ENCODE data around the gene MYEF2.
A peak's percentile ranks its signal among the peaks of the same experiment; 100 is the strongest.

Gene MYEF2, protein sequence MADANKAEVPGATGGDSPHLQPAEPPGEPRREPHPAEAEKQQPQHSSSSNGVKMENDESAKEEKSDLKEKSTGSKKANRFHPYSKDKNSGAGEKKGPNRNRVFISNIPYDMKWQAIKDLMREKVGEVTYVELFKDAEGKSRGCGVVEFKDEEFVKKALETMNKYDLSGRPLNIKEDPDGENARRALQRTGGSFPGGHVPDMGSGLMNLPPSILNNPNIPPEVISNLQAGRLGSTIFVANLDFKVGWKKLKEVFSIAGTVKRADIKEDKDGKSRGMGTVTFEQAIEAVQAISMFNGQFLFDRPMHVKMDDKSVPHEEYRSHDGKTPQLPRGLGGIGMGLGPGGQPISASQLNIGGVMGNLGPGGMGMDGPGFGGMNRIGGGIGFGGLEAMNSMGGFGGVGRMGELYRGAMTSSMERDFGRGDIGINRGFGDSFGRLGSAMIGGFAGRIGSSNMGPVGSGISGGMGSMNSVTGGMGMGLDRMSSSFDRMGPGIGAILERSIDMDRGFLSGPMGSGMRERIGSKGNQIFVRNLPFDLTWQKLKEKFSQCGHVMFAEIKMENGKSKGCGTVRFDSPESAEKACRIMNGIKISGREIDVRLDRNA

GRCh38 chr15:48177766-48178647 lies at the start of gene MYEF2:
Gene MYEF2, minus strand, starts transcription at chr15:48178295. Its CDS starts 58 bp downstream, at chr15:48178237.
- peak; percentile 76 for DNase-seq

- DNase-seq: no peak
Observed at GRCh38 chr15:48225771-48226170, 47.7 kb upstream of the MYEF2 start.

DNA sequence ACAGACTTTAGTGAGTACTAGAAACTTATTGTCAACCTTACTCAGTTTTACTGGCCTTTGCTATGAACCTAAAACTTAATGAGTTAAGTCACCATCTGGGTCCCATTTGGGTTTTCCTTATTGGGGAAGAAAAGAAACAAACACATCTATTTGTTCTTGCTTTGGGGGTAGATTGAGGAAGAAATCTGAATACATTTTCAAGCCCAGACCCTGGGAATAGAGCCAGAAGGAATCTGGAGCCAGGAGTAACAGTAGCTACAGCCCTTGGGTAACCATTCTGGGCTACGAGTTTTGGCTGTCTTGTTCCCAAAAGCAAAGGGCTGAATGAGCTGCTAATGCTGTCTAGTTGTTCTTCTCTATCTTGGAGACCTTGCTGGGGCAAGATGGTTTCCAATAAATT lies 44.5 kb upstream of the MYEF2 start:
- peak; percentile 16 for DNase-seq

DNA sequence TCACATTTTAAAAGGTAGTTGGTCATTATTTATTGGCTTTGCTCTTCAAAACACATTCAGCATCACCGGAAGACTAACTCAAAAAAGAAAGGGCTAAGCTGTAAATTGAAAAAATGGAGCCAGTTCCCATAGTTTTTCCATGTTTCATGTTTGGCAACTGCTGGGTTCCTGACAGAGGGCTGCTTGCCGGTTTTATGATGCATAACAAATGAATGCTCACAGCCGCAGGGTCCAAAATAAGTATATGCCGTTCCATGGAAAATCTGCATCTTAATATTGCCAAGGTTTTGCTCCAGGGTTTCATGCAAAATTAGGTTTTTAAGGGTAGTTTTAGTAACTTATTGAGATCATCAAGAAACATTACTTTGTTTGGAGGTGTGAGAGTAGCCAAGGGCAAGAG lies 43.8 kb upstream of the MYEF2 start:
- DNase-seq: peak; percentile 34

DNA sequence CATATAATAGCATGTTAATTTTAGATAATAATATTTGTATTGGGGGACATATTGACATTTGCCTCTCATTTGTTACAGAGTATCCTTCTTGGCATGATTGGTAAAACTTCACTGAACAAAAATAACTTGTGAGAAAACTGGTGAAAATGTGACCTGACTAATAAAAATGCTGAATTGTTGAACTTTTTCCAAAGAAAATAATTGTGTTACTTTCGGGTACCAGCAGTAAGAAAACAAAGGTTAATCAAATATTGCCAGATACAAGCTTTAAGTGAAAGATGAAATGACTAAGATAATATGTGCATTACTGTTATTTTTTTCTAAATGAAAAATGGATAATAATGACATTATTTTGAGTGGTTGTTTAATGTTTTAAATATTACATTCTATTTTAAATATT lies 43.2 kb upstream of the MYEF2 start:
- DNase-seq: no peak

GRCh38 chr15:48205981-48206380 lies 27.9 kb upstream of the MYEF2 start, which contains the start of gene SLC12A1:
Gene SLC12A1, plus strand, starts transcription at chr15:48206302. Its CDS starts 1,418 bp downstream, at chr15:48207720.
- no peak for DNase-seq

DNA sequence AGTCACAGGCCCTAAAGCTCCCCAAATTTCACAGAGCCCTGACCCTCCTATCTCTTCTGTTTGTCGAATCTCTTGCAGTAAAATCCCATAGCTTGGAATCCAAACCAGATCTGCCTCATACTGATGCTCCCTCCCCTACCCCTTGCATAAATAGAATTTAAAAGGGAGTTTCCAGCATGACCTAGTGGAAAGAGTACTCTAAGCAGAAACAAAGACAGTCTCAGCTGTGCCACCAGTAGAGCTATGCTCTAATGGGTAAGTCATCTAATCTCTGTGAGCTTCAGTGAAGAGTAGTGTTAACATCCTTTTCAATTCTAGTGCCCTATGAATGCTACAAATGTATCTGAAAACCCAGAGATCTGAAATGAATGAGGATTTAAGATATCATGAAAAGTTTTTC lies 24.0 kb upstream of the MYEF2 start:
- DNase-seq: no peak

GRCh38 chr15:48191574-48192225 lies 13.6 kb upstream of the MYEF2 start, which contains the start of gene CTXN2:
Gene CTXN2, plus strand, starts transcription at chr15:48191665. Its CDS starts 9,636 bp downstream, at chr15:48201301.
- DNase-seq: no peak

GRCh38 chr15:48190932-48191573 lies 13.0 kb upstream of the MYEF2 start:
- DNase-seq: peak; percentile 87

GRCh38 chr15:48186271-48186670 lies 8.2 kb upstream of the MYEF2 start:
- no peak for DNase-seq

- DNase-seq: no peak
Observed at GRCh38 chr15:48185529-48185928, 7.4 kb upstream of the MYEF2 start.

GRCh38 chr15:48182749-48183148 lies 4.7 kb upstream of the MYEF2 start:
- DNase-seq: no peak

GRCh38 chr15:48178648-48178931 lies 495 bp upstream of the MYEF2 start:
- no peak for DNase-seq

DNA sequence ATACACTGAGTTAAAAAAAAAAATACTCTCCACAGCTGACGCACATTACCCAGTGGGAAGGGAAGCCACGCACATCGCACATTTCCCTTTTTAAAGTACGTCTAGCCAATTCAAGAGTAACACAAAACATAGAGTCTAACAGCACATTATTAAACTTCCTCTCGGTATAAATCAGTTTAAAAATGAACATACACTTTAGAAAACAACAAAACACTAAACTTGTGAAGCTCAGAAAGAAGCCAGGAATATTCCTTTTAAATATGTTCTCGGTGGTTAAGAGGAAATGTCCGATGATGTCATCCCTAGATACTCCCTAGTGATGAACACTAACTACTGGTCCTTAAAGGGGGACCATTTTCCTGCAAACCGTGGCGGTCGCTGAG lies 721 bp downstream of the MYEF2 start:
- DNase-seq: peak; percentile 18

DNA sequence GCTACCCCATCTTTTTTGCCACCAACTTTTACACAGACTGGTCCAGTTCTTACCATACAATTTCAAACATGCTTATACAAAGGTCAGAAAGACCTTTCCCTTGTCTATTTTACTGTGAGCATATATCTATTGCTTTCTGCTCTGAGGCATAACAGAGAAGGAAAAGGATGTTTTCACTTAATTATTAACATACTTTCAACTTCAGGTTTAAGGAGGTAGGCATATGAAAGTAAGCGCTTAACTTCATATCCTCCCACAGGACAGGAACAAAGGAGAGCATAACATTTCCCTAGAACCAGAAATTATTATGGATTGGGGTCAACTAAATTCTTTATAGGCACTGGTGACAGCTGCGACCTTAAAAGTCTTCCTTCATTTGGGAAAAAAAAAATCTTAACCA lies 1.1 kb downstream of the MYEF2 start:
- no peak for DNase-seq

DNA sequence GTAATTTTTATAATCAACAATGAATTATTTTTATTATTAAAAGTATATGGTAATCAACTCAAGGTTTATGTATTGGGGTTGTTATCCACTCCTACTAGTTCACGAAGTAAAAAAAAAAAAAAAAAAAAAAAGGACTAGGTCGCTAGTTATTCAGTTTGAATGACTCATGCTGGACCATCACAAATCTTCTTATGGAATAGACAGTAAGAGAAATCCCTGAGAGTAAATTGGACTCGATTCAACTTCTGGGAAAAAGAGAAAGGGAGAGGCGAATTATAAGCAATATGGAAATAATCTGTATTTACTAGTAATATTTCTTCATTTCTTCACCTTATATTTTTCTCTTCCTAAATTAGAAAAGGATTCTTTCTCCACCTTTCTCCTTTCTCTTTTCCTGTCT lies 2.0 kb downstream of the MYEF2 start:
- DNase-seq: no peak

DNA sequence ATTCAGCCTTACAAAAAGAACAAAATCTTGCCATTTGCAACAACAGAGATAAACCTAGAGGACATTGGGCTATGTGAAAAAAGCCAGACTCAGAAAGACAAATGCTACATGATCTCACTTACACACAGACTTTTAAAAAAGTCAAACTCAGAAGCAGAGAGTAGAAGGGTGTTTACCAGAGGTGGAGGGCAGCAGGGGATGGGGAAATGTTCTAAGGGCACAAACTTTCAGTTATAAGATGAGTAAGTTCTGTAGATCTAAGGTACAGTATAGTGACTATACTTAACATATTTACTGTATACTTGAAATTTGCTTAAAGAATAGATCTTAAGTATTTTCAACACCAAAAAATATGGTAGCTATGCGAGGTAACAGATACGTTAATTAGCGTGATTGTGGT lies 3.0 kb downstream of the MYEF2 start:
- no peak for DNase-seq

DNA sequence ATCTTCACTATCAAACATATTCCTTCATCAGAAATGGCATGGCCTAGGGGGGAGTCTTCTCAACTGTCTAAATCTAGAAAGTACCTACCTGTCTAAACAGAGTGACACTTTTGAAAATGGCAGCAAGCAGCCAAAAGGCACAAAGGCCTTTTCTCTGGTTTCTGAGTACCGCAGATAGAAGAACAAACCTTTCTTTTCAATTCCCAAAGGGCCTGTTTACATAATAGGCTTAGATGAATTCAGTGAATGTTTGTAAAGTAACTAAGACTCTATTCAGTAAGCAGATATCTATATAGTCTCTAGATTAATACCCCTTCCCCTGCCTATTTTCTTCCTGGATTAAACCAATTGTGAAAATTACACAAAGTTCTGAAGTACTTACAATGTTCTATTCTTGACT lies 7.1 kb downstream of the MYEF2 start:
- no peak for DNase-seq

GRCh38 chr15:48168616-48169015 lies 9.5 kb downstream of the MYEF2 start:
- DNase-seq: no peak

DNA sequence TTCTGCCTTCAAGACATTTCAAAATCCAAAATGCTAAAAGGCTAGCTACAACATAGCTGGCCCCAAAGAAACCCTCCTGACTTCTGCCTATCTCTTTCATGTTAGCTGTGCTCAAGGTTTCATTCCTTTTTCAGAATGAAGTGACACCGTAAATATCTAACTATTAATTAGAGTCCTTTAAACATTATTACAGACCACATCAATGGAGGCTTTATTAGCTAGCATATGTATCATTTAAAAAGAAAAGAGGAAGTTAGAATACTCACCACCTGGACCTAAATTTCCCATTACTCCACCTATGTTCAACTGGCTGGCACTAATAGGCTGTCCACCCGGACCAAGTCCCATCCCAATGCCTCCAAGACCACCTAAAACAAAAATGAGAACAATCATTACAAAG lies 24.6 kb downstream of the MYEF2 start:
- no peak for DNase-seq

GRCh38 chr15:48149858-48150257 lies 28.2 kb downstream of the MYEF2 start:
- no peak for DNase-seq

- DNase-seq: no peak
Observed at GRCh38 chr15:48147358-48147757, 30.7 kb downstream of the MYEF2 start.

DNA sequence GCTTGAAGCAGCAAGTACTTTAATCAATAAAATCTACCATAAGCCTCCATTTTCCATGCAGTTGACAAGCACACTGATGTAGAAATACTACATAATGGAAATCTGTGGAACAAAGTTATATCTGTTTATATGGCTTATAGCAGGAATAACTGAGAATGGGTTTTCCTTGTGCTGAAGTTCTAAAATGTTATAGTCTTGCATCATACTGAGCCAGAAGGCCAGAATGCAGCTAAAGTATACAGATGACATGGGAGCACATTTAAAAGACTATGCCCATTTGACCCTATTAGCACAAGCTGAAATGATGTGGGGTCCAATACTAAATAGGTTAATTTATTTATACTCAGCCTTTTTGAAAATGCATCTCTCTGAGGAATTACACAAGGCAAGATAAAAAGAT lies 32.2 kb downstream of the MYEF2 start:
- no peak for DNase-seq
